SK-N-SH (cell line): Measurements from ENCODE around the gene PDLIM5. TPM values are rescaled to one million over a fixed set of nuclear protein-coding genes. Genes with fewer than 3 reads are reported as not detected.
"Not testable (repeated sequence)": the region's sequence is repeated elsewhere in the genome, so short reads cannot be mapped to it uniquely, and the experiment has no call there.

Experiments used
- CTCF ChIA-PET: fragments of 300-600, 350-600 bp; formaldehyde crosslinking; extraction: SDS; loops from one replicate; lab custom pipeline; 2021; lab: Yijun Ruan, JAX
- POLR2A ChIA-PET: fragments of 350-600 bp; sonication (Branson Sonifier 250); formaldehyde crosslinking; extraction: SDS; loops from one replicate; lab custom pipeline; 2020; ENCODE audit warnings: antibody characterized with exemption, inconsistent platforms; lab: Yijun Ruan, JAX
- DNase-seq: peaks from one replicate; pipeline ENCODE4 v3.0.0; 2012
- H2AFZ ChIP-seq: fragments of 200-600 bp; sonication (generic); 2 replicates; pipeline ENCODE4 v1.8.1; 2016; ENCODE audit warnings: antibody characterized with exemption, mild to moderate bottlenecking, low read depth
- H3F3A ChIP-seq: fragments of 200-600 bp; sonication (generic); replicated peaks from 2 replicates; pipeline ENCODE3; 2016; ENCODE audit warnings: antibody characterized with exemption, mild to moderate bottlenecking; ENCODE audit not compliant: insufficient read depth
- H3K27ac ChIP-seq, 2 experiments: fragments of 200-500 bp in 1 of 2; fragments of 200-600 bp in 1 of 2; sonication (Bioruptor generic) in 1 of 2; sonication (generic), shearing (Covaris generic) in 1 of 2; 2 replicates each; pipeline versions ENCODE4 v1.5.1 to v1.6.1; 2014 to 2016; ENCODE audit warnings: low read depth in 2 of 2, inconsistent platforms in 1 of 2, low read length in 1 of 2, mild to moderate bottlenecking in 1 of 2, mixed read lengths in 1 of 2
- H3K27me3 ChIP-seq: fragments of 200-600 bp; sonication (generic), shearing (Covaris generic); 2 replicates; pipeline ENCODE4 v1.6.1; 2016; ENCODE audit warnings: mixed run types; ENCODE audit not compliant: insufficient read depth
- H3K36me3 ChIP-seq, 2 experiments: fragments of 200-500 bp in 1 of 2; fragments of 200-600 bp in 1 of 2; sonication (Bioruptor generic) in 1 of 2; sonication (generic) in 1 of 2; replicated peaks in 1 of 2; 2 replicates each; pipeline versions ENCODE3 to v1.5.1; 2014 to 2016; ENCODE audit warnings: low read length in 1 of 2, mild to moderate bottlenecking in 1 of 2; ENCODE audit not compliant: insufficient read depth in 2 of 2, control insufficient read depth in 1 of 2
- H3K4me1 ChIP-seq, 2 experiments: fragments of 200-500 bp in 1 of 2; fragments of 200-600 bp in 1 of 2; sonication (Bioruptor generic) in 1 of 2; sonication (generic), shearing (Covaris generic) in 1 of 2; 2 replicates each; pipeline versions ENCODE4 v1.5.1 to v1.6.1; 2014 to 2016; ENCODE audit warnings: low read depth in 1 of 2, low read length in 1 of 2, mixed run types in 1 of 2; ENCODE audit not compliant: insufficient read depth in 2 of 2, control insufficient read depth in 1 of 2
- H3K4me2 ChIP-seq: fragments of 200-600 bp; sonication (generic), shearing (Covaris generic); 2 replicates; pipeline ENCODE4 v1.6.1; 2017; ENCODE audit warnings: mixed run types
- H3K4me3 ChIP-seq, 2 experiments: fragments of 200-500 bp in 1 of 2; fragments of 200-600 bp in 1 of 2; sonication (Bioruptor generic) in 1 of 2; sonication (generic), shearing (Covaris generic) in 1 of 2; 2 replicates each; pipeline versions ENCODE4 v1.5.1 to v1.8.1; 2014 to 2016; ENCODE audit warnings: low read depth in 2 of 2, inconsistent platforms in 1 of 2, low read length in 1 of 2, mild to moderate bottlenecking in 1 of 2, mixed read lengths in 1 of 2, moderate library complexity in 1 of 2
- H3K79me2 ChIP-seq: fragments of 200-600 bp; sonication (generic); 2 replicates; pipeline ENCODE4 v1.8.1; 2017; ENCODE audit warnings: mild to moderate bottlenecking; ENCODE audit not compliant: insufficient read depth
- H3K9ac ChIP-seq: fragments of 200-600 bp; sonication (generic); 2 replicates; pipeline ENCODE4 v1.6.1; 2017; ENCODE audit warnings: mixed run types
- H3K9me2 ChIP-seq: fragments of 200-600 bp; sonication (generic); 2 replicates; pipeline ENCODE4 v1.6.1; 2017; ENCODE audit warnings: mixed run types
- H3K9me3 ChIP-seq: fragments of 200-600 bp; sonication (generic); 2 replicates; pipeline ENCODE4 v1.6.1; 2017; ENCODE audit warnings: mixed run types, mild to moderate bottlenecking, moderate library complexity
- H4K20me1 ChIP-seq: fragments of 200-600 bp; sonication (generic); 2 replicates; pipeline ENCODE4 v1.6.1; 2017; ENCODE audit warnings: mild to moderate bottlenecking, mixed run types; ENCODE audit not compliant: insufficient read depth
- EP300 ChIP-seq, 2 experiments: IDR thresholded peaks; 2 replicates each; pipeline versions ENCODE4 v1.4.0 to v1.6.1; 2012; ENCODE audit warnings: borderline replicate concordance in 1 of 2, low read depth in 1 of 2, low read length in 1 of 2
- EZH2phosphoT487 ChIP-seq: fragments of 200-600 bp; sonication (generic); IDR thresholded peaks from 2 replicates; pipeline ENCODE4 v1.6.1; 2017; ENCODE audit warnings: low read depth, mixed run types, mild to moderate bottlenecking, antibody characterized with exemption, moderate library complexity, borderline replicate concordance
- FOSL2 ChIP-seq: IDR thresholded peaks from 2 replicates; pipeline ENCODE4 v1.4.0; 2012; ENCODE audit warnings: low read depth, mild to moderate bottlenecking, moderate library complexity, borderline replicate concordance
- FOXJ3 ChIP-seq: sonication (generic); formaldehyde crosslinking; IDR thresholded peaks from 2 replicates; pipeline ENCODE4 v1.5.1; 2020; ENCODE audit warnings: mild to moderate bottlenecking, missing genetic modification reagents
- GABPA ChIP-seq: IDR thresholded peaks from 2 replicates; pipeline ENCODE4 v1.4.0; 2012; ENCODE audit warnings: low read depth, mild to moderate bottlenecking
- IRF3 ChIP-seq: fragments of 150-350 bp; IDR thresholded peaks from 2 replicates; pipeline ENCODE4 v1.6.1; 2016; ENCODE audit warnings: mild to moderate bottlenecking, low read depth, low read length
- JUND ChIP-seq: IDR thresholded peaks from 2 replicates; pipeline ENCODE4 v1.4.0; 2012
- NFIC ChIP-seq: IDR thresholded peaks from 2 replicates; pipeline ENCODE4 v1.4.0; 2012; ENCODE audit warnings: borderline replicate concordance
- POLR2AphosphoS5 ChIP-seq: IDR thresholded peaks from 2 replicates; pipeline ENCODE4 v1.6.1; 2012; ENCODE audit warnings: low read depth, low read length
- RAD21 ChIP-seq: IDR thresholded peaks from 2 replicates; pipeline ENCODE4 v1.6.1; 2012; ENCODE audit warnings: mild to moderate bottlenecking, low read length
- RCOR1 ChIP-seq: fragments of 150-350 bp; IDR thresholded peaks from 2 replicates; pipeline ENCODE4 v1.6.1; 2017; ENCODE audit warnings: antibody characterized with exemption, low read length
- REST ChIP-seq: IDR thresholded peaks from 2 replicates; pipeline ENCODE4 v1.6.1; 2012; ENCODE audit warnings: mild to moderate bottlenecking, low read depth, low read length, moderate library complexity
- RFX5 ChIP-seq: IDR thresholded peaks from 2 replicates; pipeline ENCODE4 v1.6.1; 2012; ENCODE audit warnings: mild to moderate bottlenecking, improper control_type of control experiment, low read length
- RXRA ChIP-seq: IDR thresholded peaks from 2 replicates; pipeline ENCODE4 v1.4.0; 2012; ENCODE audit warnings: low read depth, mild to moderate bottlenecking, borderline replicate concordance
- SMC3 ChIP-seq: IDR thresholded peaks from 2 replicates; pipeline ENCODE4 v1.6.1; 2012; ENCODE audit warnings: low read depth, low read length, improper control_type of control experiment
- TAF1 ChIP-seq: IDR thresholded peaks from 2 replicates; pipeline ENCODE4 v1.6.1; 2012; ENCODE audit warnings: low read depth, mild to moderate bottlenecking, low read length, moderate library complexity, borderline replicate concordance
- TEAD4 ChIP-seq: IDR thresholded peaks from 2 replicates; pipeline ENCODE4 v1.4.0; 2012; ENCODE audit warnings: mild to moderate bottlenecking, borderline replicate concordance; ENCODE audit not compliant: insufficient read depth
- USF1 ChIP-seq: IDR thresholded peaks from 2 replicates; pipeline ENCODE4 v1.4.0; 2012; ENCODE audit warnings: low read depth, borderline replicate concordance
- USF2 ChIP-seq: fragments of 150-350 bp; IDR thresholded peaks from 2 replicates; pipeline ENCODE4 v1.6.1; 2017; ENCODE audit warnings: antibody characterized with exemption, low read length, low read depth, borderline replicate concordance
- YY1 ChIP-seq: IDR thresholded peaks from 2 replicates; pipeline ENCODE4 v1.4.0; 2012; ENCODE audit warnings: low read depth, mild to moderate bottlenecking
- WGBS: methylation state at CpG from one replicate; pipeline ENCODE4 v1.1.6; 2017; ENCODE audit warnings: low lambda C conversion rate; 5-methylcytosine and 5-hydroxymethylcytosine counted together
- polyA plus RNA-seq, 3 experiments: library from polyadenylated mRNA; depleted of rRNA; stranded (reverse); fragments of >200 nt; gene quantifications; 2 replicates each; pipeline ENCODE4 v1.2.3, GENCODE V29; 2012

Gene PDLIM5
- polyA plus RNA-seq, 1 of the 3 experiments (the other 2 are of a cell fraction): 36.7 TPM

GRCh38 chr4:94469221-94469784 lies 17.6 kb downstream of the PDLIM5 start (continued):
- TF ChIP-seq REST (no peak), USF1 (no peak), RCOR1 (no peak), FOXJ3 (no peak), TAF1 (no peak), SMC3 (no peak)

- peaks cover 38% of the 10 kb centered on the region for H3F3A ChIP-seq
- peaks cover 100% of the 10 kb centered on the region for H3K79me2 ChIP-seq
- ChIA-PET POLR2A (no interaction called here), CTCF (interaction anchor here (1.6 kb wide), 1 partner anchor 18 kb away, joined by 5 read pairs; the partner anchor contains the start of gene PDLIM5)
- TF ChIP-seq YY1 (no peak), FOSL2 (no peak), POLR2AphosphoS5 (no peak), FOXJ3 (no peak), JUND (no peak), NFIC (no peak), RCOR1 (no peak), IRF3 (no peak), TEAD4 (no peak), TAF1 (no peak), EZH2phosphoT487 (no peak), EP300 (IDR thresholded peaks at IDR 0.05; ENCODE audit: borderline replicate concordance in 1 of 2, low read depth in 1 of 2, low read length in 1 of 2) (no peak), RAD21 (no peak), USF2 (no peak), RXRA (no peak), GABPA (no peak), RFX5 (no peak)
- no peak overlapping the region for H3K4me3 ChIP-seq
- peaks cover 0 to 4% of the 10 kb centered on the region in 2 experiments for H3K36me3 ChIP-seq
- no peak for DNase-seq
- H3K9me2 ChIP-seq: no peaks in the 10 kb centered on the region
- H3K9me3 ChIP-seq: no peaks in the 10 kb centered on the region
- H3K4me1 ChIP-seq: peaks cover 0 to 10% of the 10 kb centered on the region in 2 experiments; a peak in 1 of 4 replicates
- no peak overlapping the region for H3K27ac ChIP-seq
- no peak overlapping the region for H2AFZ ChIP-seq
- H3K27me3 ChIP-seq: no peaks in the 10 kb centered on the region
- H3K9ac ChIP-seq: no peak overlapping the region
- no peak overlapping the region for H3K4me2 ChIP-seq
- WGBS: 94% methylated on average over 4 of the region's 4 CpGs
- peaks cover 10% of the 10 kb centered on the region for H4K20me1 ChIP-seq
Observed at GRCh38 chr4:94470132-94470531, 18.4 kb downstream of the PDLIM5 start.

- H3K4me2 ChIP-seq, POLR2A ChIA-PET, H3K9me2 ChIP-seq, DNase-seq, H3K4me3 ChIP-seq, H3K27me3 ChIP-seq, H4K20me1 ChIP-seq, H3K9me3 ChIP-seq, H3K36me3 ChIP-seq, H2AFZ ChIP-seq, H3K9ac ChIP-seq: not testable (repeated sequence)
- Histone ChIP-seq H3K79me2 (peaks cover 100% of the 10 kb centered on the region), H3F3A (peaks cover 36% of the 10 kb centered on the region), H3K27ac (peak overlapping the region in 1 of 2 experiments; percentile 74; a peak in 1 of 4 replicates), H3K4me1 (peaks cover 0 to 13% of the 10 kb centered on the region in 2 experiments; a peak in 1 of 4 replicates)
- WGBS: 97% methylated on average over 4 of the region's 4 CpGs
- CTCF ChIA-PET: interaction anchor here (1.6 kb wide), 1 partner anchor 19 kb away, joined by 5 read pairs; the partner anchor contains the start of gene PDLIM5
Observed at GRCh38 chr4:94470782-94471181, 19.0 kb downstream of the PDLIM5 start.
